ENCODE measurements around the gene RFXAP. TPM values are rescaled to one million over a fixed set of nuclear protein-coding genes. Genes with fewer than 3 reads are reported as not detected.

RFXAP gene
- total RNA-seq, 1 donor from 2014 or later, result 5.4 TPM

GRCh38 chr13:36831291-36831690, 12.3 kb downstream of the RFXAP start:
- TF ChIP-seq CTCF (IDR thresholded peaks at IDR 0.05), result no peak
- Histone ChIP-seq H3K4me1 (no peaks in the 10 kb centered on the region), H3K27me3 (ENCODE audit: low read depth) (no peaks in the 10 kb centered on the region), H3K36me3 (peaks cover 25% of the 10 kb centered on the region), H3K4me3 (no peak overlapping the region), H3K27ac (no peak overlapping the region), H3K9me3 (no peaks in the 10 kb centered on the region)
- ATAC-seq, result no peak
- no peak for DNase-seq
- intact Hi-C loops (cut with DNase I), result no loop called here

- ATAC-seq, result no peak
- H3K4me3 ChIP-seq, result no peak overlapping the region
- H3K36me3 ChIP-seq, result no peaks in the 10 kb centered on the region
- no peak overlapping the region for H3K27ac ChIP-seq
- no peak for DNase-seq
- no peaks in the 10 kb centered on the region for H3K9me3 ChIP-seq
- H3K27me3 ChIP-seq (ENCODE audit: low read depth), result no peaks in the 10 kb centered on the region
- no peak for TF ChIP-seq CTCF (IDR thresholded peaks at IDR 0.05)
- intact Hi-C loops (cut with DNase I), result no loop called here
- no peaks in the 10 kb centered on the region for H3K4me1 ChIP-seq
Observed at GRCh38 chr13:36834299-36834698, 15.3 kb downstream of the RFXAP start.

DNA sequence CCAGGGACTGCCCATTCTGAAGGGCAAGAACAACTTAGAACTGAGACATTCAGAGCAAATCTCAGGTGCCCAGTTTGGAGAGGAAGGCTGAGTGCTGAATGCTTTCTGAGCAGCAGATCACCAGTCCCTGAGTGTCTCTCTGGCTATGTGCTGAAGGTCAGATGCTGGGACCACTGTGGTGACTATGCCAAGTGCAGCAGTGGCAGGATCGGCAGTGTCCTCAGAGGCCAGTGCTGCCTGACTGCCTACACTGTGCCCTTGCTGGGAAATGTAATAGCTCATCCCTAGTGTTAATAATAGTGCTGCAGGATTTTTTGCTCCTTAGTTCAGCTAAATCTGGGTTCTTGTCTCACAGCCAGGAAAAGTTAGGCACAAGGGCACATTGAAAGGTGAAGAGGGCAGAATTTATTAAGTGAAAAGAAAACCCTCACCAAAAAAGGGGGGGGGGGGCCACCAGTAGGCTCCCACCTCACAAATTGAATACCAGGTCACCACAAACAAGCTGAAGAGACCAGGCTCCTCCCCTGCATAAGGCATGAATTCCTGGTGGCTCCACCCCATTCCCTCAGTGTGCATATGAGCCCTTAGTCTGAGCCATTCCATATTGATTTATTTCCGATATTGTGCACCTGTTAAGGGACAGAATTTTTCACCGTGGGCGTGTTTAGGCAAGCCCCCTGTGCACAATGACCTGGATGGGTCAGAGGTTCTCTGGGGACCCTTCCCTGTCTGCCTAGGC, 18.5 kb downstream of the RFXAP start:
- Histone ChIP-seq H3K4me3 (no peak overlapping the region), H3K36me3 (no peaks in the 10 kb centered on the region), H3K27ac (no peak overlapping the region), H3K27me3 (ENCODE audit: low read depth) (no peaks in the 10 kb centered on the region), H3K9me3 (no peaks in the 10 kb centered on the region), H3K4me1 (no peaks in the 10 kb centered on the region)
- ATAC-seq, result no peak
- intact Hi-C loops (cut with DNase I), result no loop called here
- DNase-seq, result no peak
- no peak for TF ChIP-seq CTCF (IDR thresholded peaks at IDR 0.05)

- no peaks in the 10 kb centered on the region for H3K4me1 ChIP-seq
- intact Hi-C loops (cut with DNase I), result no loop called here
- no peak for ATAC-seq
- no peaks in the 10 kb centered on the region for H3K27me3 ChIP-seq (ENCODE audit: low read depth)
- H3K36me3 ChIP-seq, result no peaks in the 10 kb centered on the region
- no peak overlapping the region for H3K27ac ChIP-seq
- H3K9me3 ChIP-seq, result no peaks in the 10 kb centered on the region
- H3K4me3 ChIP-seq, result no peak overlapping the region
- no peak for DNase-seq
- TF ChIP-seq CTCF (IDR thresholded peaks at IDR 0.05), result no peak
Observed at GRCh38 chr13:36839281-36839680, 20.3 kb downstream of the RFXAP start.

DNA sequence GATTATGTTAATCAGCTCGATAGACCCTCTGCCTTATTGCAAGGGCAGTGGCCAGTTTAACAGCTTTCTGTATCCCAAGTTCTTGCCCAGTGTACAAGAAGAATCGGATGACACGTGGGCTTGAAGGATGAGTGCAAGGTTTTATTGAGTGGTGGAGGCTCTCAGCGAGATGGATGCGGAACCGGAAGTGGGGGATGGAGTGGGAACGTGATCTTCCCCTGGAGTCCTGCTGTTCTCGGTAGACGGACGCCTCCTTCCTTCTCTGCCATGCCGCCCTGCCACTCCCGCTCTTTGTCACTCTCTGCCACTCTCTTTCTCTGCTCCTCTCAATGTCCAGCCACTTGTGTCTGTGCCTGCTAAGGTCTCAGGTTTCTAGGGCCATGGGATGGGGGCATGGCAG, 21.0 kb downstream of the RFXAP start:
- H3K9me3 ChIP-seq, result no peaks in the 10 kb centered on the region
- H3K27ac ChIP-seq, result no peak overlapping the region
- no peak for ATAC-seq
- H3K4me3 ChIP-seq, result no peak overlapping the region
- DNase-seq, result no peak
- intact Hi-C loops (cut with DNase I), result no loop called here
- H3K36me3 ChIP-seq, result no peaks in the 10 kb centered on the region
- TF ChIP-seq CTCF (IDR thresholded peaks at IDR 0.05), result no peak
- no peaks in the 10 kb centered on the region for H3K27me3 ChIP-seq (ENCODE audit: low read depth)
- H3K4me1 ChIP-seq, result no peaks in the 10 kb centered on the region

All from lower lobe of right lung (tissue), 2 donors.